ENCODE results near the gene SGSM1. TPM values are rescaled to one million over a fixed set of nuclear protein-coding genes. Genes with fewer than 3 reads are reported as not detected.

The SGSM1 gene
- total RNA-seq, 1 experiment from 2014 or later = 4.1 TPM

- DNase-seq (ENCODE audit: low spot score) (no peak), ATAC-seq (no peak)
- ChIA-PET POLR2A (no interaction called here), CTCF (interaction anchor here (0.8 to 1.2 kb wide), 3 partner anchors 17 to 232 kb away, joined by 3 to 4 read pairs (median 3); no protein-coding TSS in a partner anchor)
- H3K27me3 Mint-ChIP-seq (ENCODE audit: low read depth) = no peaks in the 10 kb centered on the region; the same call in 1 of the 2 replicates
- no peaks in the 10 kb centered on the region for H3K36me3 Mint-ChIP-seq
- no peak overlapping the region for H3K27ac Mint-ChIP-seq
- TF ChIP-seq ELF4 (CRISPR knock-in tag; IDR thresholded peaks at IDR 0.05; ENCODE audit: low read depth) (no peak), ZMAT4 (CRISPR knock-in tag; IDR thresholded peaks at IDR 0.05) (no peak), SMAD3 (CRISPR knock-in tag; IDR thresholded peaks at IDR 0.05; ENCODE audit: borderline replicate concordance) (no peak), NFYB (CRISPR knock-in tag; conservative IDR thresholded peaks at IDR 0.05; ENCODE audit: low read depth) (no peak), PREB (CRISPR knock-in tag; IDR thresholded peaks at IDR 0.05; ENCODE audit: borderline replicate concordance) (no peak)
- no peaks in the 10 kb centered on the region for H3K4me1 Mint-ChIP-seq
- H3K9me3 Mint-ChIP-seq = no peaks in the 10 kb centered on the region
- no peak overlapping the region for H3K4me3 Mint-ChIP-seq
Observed at GRCh38 chr22:24867323-24868022, 61.5 kb downstream of the SGSM1 start.

- Mint-ChIP-seq H3K9me3 (no peaks in the 10 kb centered on the region), H3K4me3 (no peak overlapping the region), H3K27ac (no peak overlapping the region), H3K36me3 (no peaks in the 10 kb centered on the region), H3K4me1 (no peaks in the 10 kb centered on the region), H3K27me3 (ENCODE audit: low read depth) (no peaks in the 10 kb centered on the region; the same call in 1 of the 2 replicates)
- CTCF ChIA-PET = no interaction called here
- no peak for TF ChIP-seq ATF2 (CRISPR knock-in tag; IDR thresholded peaks at IDR 0.05; ENCODE audit: borderline replicate concordance, low read depth)
- TF ChIP-seq ZSCAN18 (CRISPR knock-in tag; IDR thresholded peaks at IDR 0.05) = no peak
- no peak for TF ChIP-seq ZBTB21 (CRISPR knock-in tag; IDR thresholded peaks at IDR 0.05; ENCODE audit: borderline replicate concordance)
- TF ChIP-seq PRRX2 (CRISPR knock-in tag; IDR thresholded peaks at IDR 0.05) = no peak
- no peak for TF ChIP-seq NFE2L1 (CRISPR knock-in tag; IDR thresholded peaks at IDR 0.05)
- TF ChIP-seq CREB1 (CRISPR knock-in tag; IDR thresholded peaks at IDR 0.05) = no peak
- no peak for TF ChIP-seq CDX4 (CRISPR knock-in tag; IDR thresholded peaks at IDR 0.05; ENCODE audit: borderline replicate concordance)
- no peak for TF ChIP-seq SP1 (CRISPR knock-in tag; conservative IDR thresholded peaks at IDR 0.05)
- POLR2A ChIA-PET = no interaction called here
- ATAC-seq = no peak
- no peak for DNase-seq (ENCODE audit: low spot score)
Observed at GRCh38 chr22:24868979-24869378, 63.0 kb downstream of the SGSM1 start.

- Mint-ChIP-seq H3K36me3 (peaks cover under 1% of the 10 kb centered on the region; the same call in 1 of the 2 replicates), H3K9me3 (peaks cover 4% of the 10 kb centered on the region; the same call in 1 of the 2 replicates), H3K4me1 (no peaks in the 10 kb centered on the region), H3K4me3 (no peak overlapping the region), H3K27ac (no peak overlapping the region), H3K27me3 (ENCODE audit: low read depth) (no peaks in the 10 kb centered on the region; the same call in 1 of the 2 replicates)
- DNase-seq (ENCODE audit: low spot score) (no peak), ATAC-seq (no peak)
- ChIA-PET CTCF (no interaction called here), POLR2A (no interaction called here)
- no peak for TF ChIP-seq TP53 (CRISPR knock-in tag; IDR thresholded peaks at IDR 0.05)
- no peak for TF ChIP-seq ZSCAN18 (CRISPR knock-in tag; IDR thresholded peaks at IDR 0.05)
- TF ChIP-seq RELA (CRISPR knock-in tag; IDR thresholded peaks at IDR 0.05; ENCODE audit: borderline replicate concordance) = no peak
- no peak for TF ChIP-seq EMX1 (CRISPR knock-in tag; IDR thresholded peaks at IDR 0.05)
- no peak for TF ChIP-seq ATF6 (CRISPR knock-in tag; IDR thresholded peaks at IDR 0.05)
- no peak for TF ChIP-seq PRRX2 (CRISPR knock-in tag; IDR thresholded peaks at IDR 0.05)
- TF ChIP-seq USF2 (CRISPR knock-in tag; IDR thresholded peaks at IDR 0.05) = no peak
- TF ChIP-seq ZNF219 (CRISPR knock-in tag; IDR thresholded peaks at IDR 0.05; ENCODE audit: borderline replicate concordance) = no peak
- TF ChIP-seq TEAD1 (CRISPR knock-in tag; IDR thresholded peaks at IDR 0.05) = no peak
- no peak for TF ChIP-seq NR2C2 (CRISPR knock-in tag; IDR thresholded peaks at IDR 0.05)
Observed at GRCh38 chr22:24871611-24872205, 65.7 kb downstream of the SGSM1 start.
